Vagina (tissue), 2 donors: ENCODE data around the gene EIF3D.

Experiments
- POLR2A ChIP-seq, 2 donors: fragments of 450-650 bp; IDR thresholded peaks; one replicate each; pipeline ENCODE4 v1.6.1; 2017; ENCODE audit warnings: antibody characterized with exemption in 2 of 2, mild to moderate bottlenecking in 2 of 2, moderate library complexity in 2 of 2
- TF ChIP-seq, protein P1 (sequence below), 3 experiments: fragments of 450-650 bp in 2 of 3; fragments of 200-600 bp in 1 of 3; sonication (generic) in 1 of 3; IDR thresholded peaks; one replicate each; pipeline ENCODE4 v1.5.1; 2017 to 2019; ENCODE audit warnings: antibody characterized with exemption in 3 of 3, mild to moderate bottlenecking in 2 of 3, moderate library complexity in 2 of 3

DNA sequence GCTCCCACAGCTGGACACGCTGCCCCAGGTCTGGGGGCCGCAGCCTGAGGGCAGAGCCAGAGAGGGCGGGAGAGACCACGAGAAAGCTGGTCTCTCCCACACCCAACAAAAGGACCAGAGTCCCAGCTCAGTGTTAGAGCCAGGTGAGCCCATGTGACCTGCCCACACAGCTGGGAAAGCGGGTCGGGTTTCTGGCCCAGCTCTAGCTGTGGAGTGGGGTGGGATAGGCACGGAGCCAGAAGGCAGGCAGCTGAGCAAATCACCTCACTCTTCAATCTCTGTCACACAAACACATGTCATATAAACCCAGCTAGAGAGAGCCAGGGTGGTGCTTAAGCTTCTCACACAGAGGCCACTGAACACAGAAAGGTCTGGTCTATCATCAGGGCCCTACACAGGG lies 7.8 kb upstream of the EIF3D start:
- TF ChIP-seq POLR2A (IDR thresholded peaks at IDR 0.05): no peak
- TF ChIP-seq, protein P1, sequence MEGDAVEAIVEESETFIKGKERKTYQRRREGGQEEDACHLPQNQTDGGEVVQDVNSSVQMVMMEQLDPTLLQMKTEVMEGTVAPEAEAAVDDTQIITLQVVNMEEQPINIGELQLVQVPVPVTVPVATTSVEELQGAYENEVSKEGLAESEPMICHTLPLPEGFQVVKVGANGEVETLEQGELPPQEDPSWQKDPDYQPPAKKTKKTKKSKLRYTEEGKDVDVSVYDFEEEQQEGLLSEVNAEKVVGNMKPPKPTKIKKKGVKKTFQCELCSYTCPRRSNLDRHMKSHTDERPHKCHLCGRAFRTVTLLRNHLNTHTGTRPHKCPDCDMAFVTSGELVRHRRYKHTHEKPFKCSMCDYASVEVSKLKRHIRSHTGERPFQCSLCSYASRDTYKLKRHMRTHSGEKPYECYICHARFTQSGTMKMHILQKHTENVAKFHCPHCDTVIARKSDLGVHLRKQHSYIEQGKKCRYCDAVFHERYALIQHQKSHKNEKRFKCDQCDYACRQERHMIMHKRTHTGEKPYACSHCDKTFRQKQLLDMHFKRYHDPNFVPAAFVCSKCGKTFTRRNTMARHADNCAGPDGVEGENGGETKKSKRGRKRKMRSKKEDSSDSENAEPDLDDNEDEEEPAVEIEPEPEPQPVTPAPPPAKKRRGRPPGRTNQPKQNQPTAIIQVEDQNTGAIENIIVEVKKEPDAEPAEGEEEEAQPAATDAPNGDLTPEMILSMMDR (IDR thresholded peaks at IDR 0.05): no peak
